LNCaP clone FGC (cell line): ENCODE data around the gene PIK3R6.
A peak's percentile ranks its signal among the peaks of the same experiment; 100 is the strongest.

Experiments used
- DNase-seq: peaks from one replicate; pipeline ENCODE4 v3.0.0-alpha.2; 2011; ENCODE audit warnings: low read depth
- H3K4me3 ChIP-seq: 2 replicates; pipeline ENCODE4 v1.5.1; 2011; ENCODE audit warnings: mild to moderate bottlenecking, low read depth, low read length, control low read depth
- CTCF ChIP-seq: IDR thresholded peaks from 2 replicates; pipeline ENCODE4 v1.5.1; 2012; ENCODE audit warnings: mild to moderate bottlenecking; ENCODE audit not compliant: control insufficient read depth, insufficient read depth; ENCODE audit errors: extremely low read depth

PIK3R6 gene

GRCh38 chr17:8839410-8839935 lies 28.0 kb downstream of the PIK3R6 start:
- H3K4me3 ChIP-seq = no peak overlapping the region
- DNase-seq = no peak
- TF ChIP-seq CTCF = no peak

GRCh38 chr17:8838551-8839095 lies 28.9 kb downstream of the PIK3R6 start:
- no peak for TF ChIP-seq CTCF
- DNase-seq = no peak
- no peak overlapping the region for H3K4me3 ChIP-seq

GRCh38 chr17:8837563-8838075 lies 29.9 kb downstream of the PIK3R6 start:
- peak; percentile 18 for DNase-seq
- TF ChIP-seq CTCF = no peak
- peak overlapping the region; percentile 13; the same call in 1 of the 2 replicates for H3K4me3 ChIP-seq

GRCh38 chr17:8836821-8837562 lies 30.5 kb downstream of the PIK3R6 start:
- H3K4me3 ChIP-seq = no peak overlapping the region
- TF ChIP-seq CTCF = no peak
- no peak for DNase-seq

- TF ChIP-seq CTCF = no peak
- DNase-seq = no peak
- no peak overlapping the region for H3K4me3 ChIP-seq
Measured at GRCh38 chr17:8835631-8836364, 31.7 kb downstream of the PIK3R6 start.

- DNase-seq = no peak
- TF ChIP-seq CTCF = no peak
- no peak overlapping the region for H3K4me3 ChIP-seq
Measured at GRCh38 chr17:8835106-8835505, 32.4 kb downstream of the PIK3R6 start.
